ENCODE data around the gene PPP1CA.

DNA sequence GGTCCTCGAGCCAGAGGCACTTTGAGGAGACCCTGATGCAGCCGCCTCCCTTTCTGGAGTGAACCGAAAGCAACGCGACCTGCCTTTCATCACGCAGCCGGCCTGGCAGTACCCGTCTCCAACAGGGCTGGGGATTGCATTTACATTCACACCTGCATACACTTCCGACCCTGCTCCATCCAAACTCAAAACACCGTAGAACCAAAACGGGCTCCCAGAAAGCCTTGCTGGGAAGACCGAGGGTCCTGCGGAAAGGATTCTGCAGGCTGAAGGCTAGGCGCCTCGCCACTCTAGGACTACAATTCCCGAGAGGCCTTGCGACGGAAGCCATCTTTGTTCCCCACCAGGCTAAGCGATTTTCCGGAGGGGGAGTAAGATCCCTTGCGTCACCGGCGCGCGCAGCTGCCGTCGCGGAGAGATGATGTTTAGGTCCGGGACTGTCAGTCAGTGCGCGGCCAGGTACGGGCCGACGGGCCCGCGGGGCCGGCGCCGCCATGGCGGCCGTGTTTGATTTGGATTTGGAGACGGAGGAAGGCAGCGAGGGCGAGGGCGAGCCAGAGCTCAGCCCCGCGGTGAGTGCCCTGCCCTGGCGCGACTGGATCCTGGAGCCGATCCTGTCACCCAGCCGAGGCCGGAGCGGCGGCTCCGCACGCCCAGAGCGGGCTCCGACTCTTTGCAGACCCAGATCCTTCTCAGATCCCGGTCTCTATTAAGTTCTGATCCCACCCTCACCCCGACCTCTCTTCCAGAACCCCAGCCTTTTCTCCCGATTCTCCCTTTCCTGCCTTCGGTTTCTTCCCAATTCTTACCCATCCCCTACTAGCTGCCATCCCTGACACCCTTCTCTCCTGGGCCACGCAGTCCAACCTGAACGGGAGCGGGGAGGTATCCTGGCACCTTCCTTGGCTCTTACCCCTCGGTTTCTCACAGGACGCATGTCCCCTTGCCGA is 26.7 kb upstream of the PPP1CA start, which contains the start of gene RPS6KB2:
- TF ChIP-seq EZH2 (IDR thresholded peaks at IDR 0.05; ENCODE audit: insufficient read depth, poor library complexity, severe bottlenecking) (no peak), EZH2phosphoT487 (IDR thresholded peaks at IDR 0.05; ENCODE audit: insufficient read depth, low read depth) (no peak)
